PC-3 (cell line): ENCODE measurements around the gene ICAM1.

Experiments used
- CTCF ChIP-seq: fragments of 300-600 bp; sonication (generic); conservative IDR thresholded peaks from 2 replicates; pipeline ENCODE4 v1.5.1; 2017; ENCODE audit warnings: antibody characterized with exemption, low read depth, mild to moderate bottlenecking, low read length
- EZH2 ChIP-seq: fragments of 300-600 bp; sonication (generic); IDR thresholded peaks from one replicate; pipeline ENCODE4 v1.6.1; 2017; ENCODE audit warnings: antibody characterized with exemption, mild to moderate bottlenecking, low read length; ENCODE audit not compliant: unreplicated experiment

DNA sequence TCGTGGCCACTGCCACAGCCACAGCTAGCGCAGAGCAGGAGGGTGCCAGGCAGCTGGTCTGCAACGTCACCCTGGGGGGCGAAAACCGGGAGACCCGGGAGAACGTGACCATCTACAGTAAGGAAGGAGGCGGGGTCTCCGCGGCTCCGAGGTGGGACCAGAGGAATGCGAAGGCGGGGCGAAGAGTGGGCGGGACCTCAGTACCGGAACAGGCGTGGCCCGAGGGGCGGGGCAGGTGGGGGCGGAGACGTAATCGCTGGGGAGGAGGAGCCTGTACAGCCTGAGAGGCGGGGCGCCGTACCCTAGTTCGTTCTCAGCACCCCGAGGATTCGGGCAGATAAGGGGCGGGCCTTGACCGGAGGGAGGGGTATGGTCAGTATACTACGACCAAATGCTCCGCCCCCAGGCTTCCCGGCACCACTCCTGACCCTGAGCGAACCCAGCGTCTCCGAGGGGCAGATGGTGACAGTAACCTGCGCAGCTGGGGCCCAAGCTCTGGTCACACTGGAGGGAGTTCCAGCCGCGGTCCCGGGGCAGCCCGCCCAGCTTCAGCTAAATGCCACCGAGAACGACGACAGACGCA, 21.4 kb downstream of the ICAM1 start:
- TF ChIP-seq CTCF: no peak
- no peak for TF ChIP-seq EZH2
